NCI-H510A treated with DMSO at 0.1 percent for 48 hours (cell line): ENCODE results near the gene VOPP1.

Experiments
- DNase-seq: peaks from one replicate; lab custom pipeline; 2025; lab: John Stamatoyannopoulos, UW

The VOPP1 gene

DNA sequence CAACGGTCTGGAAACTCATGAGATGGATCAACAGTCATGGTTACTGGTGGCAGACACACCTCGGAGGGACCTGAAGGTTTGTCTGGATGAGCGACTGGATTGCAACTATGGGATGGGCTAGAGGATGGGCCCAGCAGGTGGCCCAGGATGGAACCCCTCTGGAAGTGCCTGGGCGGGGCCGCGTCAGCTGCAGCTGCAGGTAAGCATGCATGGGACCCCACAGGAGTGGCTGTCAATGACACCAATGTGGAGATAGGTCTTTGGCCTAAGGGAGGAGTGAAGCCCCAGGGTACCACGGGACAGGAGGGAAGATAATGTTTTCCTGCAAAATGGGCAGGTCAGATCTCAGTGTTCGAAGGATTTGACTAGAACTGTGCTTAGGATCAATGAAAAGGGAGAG is 103.8 kb downstream of the VOPP1 start:
- no peak for DNase-seq

DNA sequence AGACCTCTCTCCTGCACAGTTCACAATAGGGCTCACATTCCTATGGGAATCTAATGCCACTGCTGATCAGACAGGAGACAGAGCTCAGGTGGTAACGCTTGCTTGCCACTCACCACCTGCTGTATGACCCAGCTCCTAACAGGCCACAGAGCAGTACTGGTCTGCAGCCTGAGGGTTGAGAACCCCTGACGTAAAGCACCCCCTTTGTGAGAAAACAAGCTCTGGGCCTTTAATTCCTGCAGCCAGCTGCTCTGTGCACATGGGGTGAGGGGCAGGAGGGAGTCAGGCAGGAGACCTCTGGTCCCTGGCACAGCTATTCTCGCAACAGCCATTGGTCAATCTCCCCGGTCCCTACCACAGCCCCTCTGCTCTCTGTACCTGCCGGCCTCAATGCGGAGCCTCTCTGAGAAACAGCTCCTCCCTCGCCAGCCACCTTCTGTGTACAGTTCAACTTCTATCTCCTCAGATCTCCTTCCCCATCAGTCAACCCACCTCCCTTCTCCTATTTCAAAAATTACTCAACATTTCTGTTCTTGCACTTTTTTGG is 105.2 kb downstream of the VOPP1 start:
- DNase-seq = no peak

DNA sequence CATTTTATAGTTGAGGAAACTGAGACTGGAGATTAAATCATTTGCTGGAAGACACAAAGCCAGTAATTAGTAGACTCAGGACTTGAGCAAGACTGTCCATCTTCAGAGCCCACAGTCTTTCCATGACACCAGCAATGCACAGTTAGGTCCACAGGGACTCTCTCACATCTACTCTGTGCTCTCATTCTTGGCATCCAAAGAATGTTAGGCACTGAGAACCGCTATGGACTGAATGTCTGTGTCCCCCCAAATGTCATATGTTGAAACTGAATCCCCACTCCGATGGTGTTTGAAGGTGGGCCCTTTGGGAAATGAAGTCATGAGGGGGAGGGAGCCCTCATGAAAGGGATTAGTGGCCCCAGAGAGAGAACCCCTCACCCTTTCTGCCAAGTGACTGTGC is 106.6 kb downstream of the VOPP1 start:
- no peak for DNase-seq

DNA sequence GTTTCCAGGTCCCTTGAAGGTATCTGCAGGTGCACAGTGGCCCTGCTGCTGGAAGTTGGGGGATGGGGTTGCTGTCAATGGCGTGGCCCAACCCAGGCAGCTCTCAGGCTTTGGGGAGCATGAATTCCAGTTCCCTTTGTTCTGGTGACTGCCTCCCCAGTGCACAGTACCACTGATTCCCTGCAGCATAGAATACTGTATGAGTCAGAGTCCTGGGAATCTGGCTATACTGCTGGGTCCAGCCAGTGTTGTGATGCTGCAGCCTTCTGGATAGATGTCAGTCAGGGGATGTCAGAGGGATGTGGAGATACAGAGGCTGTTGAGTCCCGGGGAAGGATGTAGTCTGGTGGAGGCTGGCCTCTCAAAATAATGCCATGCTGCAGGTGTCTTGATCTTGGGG is 107.9 kb downstream of the VOPP1 start:
- no peak for DNase-seq

DNA sequence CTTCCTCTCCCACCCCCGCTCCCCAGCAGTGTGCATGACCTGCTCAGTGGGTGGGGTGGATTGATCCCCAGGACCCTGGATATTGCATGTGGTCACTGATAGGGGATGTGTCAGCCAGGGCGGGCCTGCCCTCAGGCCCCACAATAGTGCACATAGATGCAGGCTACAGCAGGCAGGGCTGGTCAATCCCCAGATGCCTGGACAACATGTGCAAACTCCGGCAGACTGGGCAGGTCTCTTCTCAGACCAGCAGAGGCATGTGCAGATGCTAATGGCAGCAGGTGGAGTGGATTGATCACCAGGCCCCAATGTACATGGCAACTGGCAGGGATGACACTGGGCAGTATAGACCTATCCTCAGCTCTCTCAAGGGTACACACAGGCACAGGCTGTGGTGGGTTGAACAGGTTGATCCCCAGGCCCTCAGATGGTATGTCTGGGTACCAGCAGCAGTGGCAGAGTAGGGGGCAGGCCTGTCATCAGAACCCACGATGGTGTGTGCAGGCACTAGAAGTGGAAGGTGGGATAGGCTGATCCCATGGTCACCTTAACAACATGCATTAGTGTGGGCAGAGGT is 108.5 kb downstream of the VOPP1 start:
- DNase-seq = no peak

DNA sequence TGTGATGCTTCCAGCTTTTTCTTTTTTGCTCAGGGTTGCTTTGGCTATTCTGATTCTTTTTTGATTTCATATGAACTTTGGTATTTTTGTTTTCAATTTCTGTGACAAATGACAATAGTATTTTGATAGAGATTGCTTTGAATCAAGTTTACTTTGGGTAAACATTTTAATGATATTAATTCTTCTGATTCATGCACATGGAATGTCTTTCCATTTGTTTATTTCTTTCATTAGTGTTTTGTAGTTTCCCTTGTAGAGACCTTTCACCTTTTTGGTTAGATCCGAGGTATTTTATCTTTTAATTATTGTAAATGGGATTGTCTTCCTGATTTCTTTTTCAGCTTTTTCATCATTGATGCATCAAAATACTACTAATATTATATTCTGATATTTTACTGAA is 114.0 kb downstream of the VOPP1 start:
- no peak for DNase-seq

DNA sequence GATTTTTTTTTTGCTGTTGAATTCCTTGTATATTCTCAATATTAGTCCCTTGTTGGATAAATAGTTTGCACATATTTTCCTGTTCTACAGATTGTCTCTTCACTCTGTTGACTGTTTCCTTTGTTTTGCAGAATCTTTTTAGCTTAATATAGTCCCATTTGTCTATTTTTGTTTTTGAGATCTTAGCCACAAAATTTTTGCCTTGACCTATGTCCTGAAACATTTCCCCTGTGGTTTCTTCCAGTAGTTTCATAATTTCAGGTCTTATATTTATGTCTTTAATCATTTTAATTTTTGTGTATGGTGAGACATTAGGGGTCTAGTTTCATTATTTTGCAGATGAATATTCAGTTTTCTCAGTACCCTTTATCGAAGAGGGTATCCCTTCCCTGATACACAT is 114.5 kb downstream of the VOPP1 start:
- no peak for DNase-seq

DNA sequence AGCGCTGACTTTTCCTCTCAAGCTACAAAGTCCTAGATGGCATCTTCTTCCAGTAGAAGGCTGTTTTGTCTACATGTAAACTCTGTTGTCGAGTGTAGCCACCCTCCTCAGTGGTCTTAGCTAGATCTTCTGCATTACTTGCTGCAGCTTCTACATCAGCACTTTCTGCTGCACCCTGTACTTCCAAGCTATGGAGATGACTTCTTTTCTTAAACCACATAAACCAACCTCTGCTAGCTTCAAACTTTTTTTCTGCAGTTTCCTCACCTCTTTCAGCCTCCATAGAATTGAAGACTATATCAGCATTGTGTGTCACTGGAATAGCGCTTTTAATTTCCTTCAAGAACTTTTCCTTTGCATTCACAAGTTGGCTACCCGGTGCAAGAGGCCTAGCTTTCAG is 119.3 kb downstream of the VOPP1 start:
- DNase-seq = no peak

DNA sequence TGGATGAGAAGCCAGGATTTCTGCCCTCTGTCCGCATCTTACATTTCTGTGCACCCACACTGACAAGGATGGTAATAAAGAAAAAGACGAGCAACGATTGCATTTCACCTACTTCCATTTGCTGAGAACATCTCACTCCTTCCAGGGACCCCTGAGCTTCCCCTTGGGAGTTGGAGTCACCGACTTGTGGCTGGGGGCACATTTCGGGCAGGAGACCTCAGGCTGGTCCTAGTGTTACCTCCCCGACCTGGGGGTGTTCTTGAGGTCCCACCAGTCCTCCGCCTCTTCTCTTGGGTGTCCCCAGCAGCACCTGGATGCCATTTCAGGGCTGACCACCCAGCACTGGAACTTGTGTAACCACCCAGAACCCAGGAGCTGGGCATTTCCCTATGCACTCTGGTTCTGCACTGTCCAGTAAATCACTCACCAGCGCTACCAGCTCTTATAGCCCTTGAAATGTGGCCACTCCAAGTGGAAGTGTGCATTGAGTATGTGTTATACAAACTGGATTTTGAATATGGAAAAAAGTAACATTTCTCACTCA is 122.2 kb downstream of the VOPP1 start:
- no peak for DNase-seq

DNA sequence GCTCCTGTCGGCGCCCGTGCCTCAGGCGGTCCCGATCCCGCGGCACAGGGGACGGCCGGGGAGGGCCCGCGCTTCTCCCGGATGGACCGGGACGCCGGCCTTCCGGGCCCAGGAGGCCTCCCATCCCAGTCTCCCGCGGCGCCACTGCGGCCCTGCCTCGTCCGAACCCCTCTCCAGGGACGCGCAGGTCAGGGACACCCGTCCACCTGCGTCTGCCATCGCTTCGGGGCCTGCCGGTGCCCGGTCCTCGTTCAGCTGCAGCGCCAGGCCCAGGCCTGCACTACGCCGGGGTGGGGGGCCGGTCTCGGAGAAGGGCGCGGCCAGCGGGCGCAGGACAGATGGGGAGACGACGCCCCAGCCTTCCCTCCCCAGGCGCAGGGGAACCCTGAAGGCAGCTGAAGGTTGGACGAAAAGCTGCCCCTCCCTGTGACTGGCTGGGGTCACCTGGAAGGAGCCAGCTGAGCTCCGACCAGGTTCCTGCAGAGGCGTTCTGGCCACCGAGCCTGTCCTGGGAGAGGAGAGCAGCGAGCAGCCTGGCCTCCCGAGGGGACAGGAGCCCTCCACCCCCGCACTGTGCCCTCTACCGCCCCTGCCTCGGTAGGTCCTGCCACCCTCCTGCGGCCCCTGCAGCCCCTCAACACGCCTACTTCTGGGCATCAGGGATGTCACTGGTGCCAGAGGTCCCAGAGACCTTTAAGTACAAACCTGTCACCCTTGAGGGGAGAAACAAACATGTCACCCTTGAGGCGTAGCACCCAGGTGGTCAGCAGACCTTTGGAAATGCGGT is 122.9 kb downstream of the VOPP1 start:
- DNase-seq = no peak

DNA sequence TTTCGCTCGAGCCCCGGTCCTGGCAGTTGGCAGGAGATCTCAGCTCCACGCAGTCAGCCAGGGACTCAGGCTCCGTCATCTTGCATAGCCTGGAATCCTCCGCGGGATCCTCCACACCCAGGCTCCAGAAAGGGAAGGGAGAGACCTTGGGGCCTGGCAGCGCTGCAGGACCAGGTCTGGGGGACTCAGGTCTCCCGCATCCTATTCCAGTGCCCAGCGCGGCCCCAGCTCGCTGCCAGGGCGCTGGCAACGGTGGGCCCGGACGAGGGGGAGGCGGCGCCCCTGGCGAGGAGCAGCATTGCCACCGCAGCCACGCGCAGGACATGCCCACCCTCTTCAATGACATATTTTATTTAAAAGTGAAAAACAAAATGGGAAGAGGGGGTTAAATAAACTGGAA is 123.8 kb downstream of the VOPP1 start:
- DNase-seq = no peak

DNA sequence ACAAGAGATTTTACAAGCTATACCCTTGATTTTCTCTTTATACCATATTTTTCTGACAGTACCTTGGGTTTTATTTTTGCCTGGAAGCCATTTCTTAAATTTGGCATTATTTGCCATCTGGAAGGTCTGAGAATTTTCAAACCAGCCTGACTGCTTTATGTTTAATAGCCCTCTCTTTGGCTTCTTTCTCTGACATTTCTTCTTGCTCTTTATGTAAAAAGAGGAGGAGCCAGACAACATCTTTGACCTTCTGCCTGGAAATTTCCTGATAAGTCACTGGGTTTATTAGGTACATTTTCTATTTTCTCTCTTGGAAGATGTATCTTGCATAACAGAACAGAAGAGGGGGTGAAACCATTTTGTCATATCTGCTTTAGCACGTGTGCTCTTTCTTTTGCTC is 127.5 kb downstream of the VOPP1 start:
- no peak for DNase-seq

DNA sequence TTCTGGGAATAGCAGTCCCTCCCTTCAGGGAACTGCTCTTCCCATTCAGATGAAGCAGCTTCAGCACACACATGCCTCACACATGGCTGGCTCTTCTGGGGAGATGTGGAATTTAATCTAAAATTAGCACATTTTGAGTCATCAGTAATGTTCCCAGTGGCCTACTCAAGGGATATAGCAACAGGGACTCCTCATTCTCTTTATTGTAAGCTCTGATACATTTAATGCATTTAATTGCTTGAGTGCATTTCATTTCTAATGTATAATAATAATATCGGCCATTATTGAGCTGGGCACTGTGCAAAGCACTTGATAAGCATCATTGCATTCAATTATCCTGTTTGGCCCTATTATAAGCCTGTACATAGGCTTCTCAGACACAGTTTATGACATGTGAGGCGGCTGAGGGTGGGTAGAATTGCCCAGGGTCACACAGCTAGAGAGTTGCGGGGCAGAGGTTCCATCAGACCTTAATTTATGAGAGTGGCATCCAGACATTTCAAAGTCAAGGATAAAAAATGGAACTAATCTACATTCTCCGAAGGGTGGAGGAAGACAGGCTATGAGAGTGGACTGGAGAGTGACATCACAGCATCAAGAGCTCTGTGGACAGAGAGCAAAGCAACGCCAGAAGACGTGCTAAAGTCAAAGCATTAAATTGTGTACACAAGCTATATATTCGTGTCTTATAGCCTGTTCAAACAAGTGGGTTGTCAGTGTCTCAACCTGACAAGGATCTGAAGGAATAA is 130.4 kb downstream of the VOPP1 start:
- no peak for DNase-seq

DNA sequence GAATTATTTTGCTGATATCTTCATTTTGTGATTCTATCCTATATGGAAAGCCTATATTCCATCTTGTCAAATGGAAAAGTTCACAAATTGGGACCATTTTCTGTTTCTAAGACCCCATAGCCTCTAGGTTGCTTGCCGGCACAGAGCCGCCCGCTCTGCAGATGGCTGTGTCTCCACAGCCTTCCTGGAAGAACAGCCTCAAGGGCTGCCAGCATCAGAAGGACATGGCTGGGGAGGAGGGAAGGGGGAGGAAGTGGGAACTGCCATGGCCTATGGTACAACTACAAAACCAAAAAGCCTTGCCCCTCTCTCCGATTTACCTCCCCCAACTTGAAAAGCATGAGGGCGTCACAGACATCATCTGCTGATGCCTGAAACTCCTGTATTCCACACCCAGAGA is 131.3 kb downstream of the VOPP1 start:
- DNase-seq = no peak

DNA sequence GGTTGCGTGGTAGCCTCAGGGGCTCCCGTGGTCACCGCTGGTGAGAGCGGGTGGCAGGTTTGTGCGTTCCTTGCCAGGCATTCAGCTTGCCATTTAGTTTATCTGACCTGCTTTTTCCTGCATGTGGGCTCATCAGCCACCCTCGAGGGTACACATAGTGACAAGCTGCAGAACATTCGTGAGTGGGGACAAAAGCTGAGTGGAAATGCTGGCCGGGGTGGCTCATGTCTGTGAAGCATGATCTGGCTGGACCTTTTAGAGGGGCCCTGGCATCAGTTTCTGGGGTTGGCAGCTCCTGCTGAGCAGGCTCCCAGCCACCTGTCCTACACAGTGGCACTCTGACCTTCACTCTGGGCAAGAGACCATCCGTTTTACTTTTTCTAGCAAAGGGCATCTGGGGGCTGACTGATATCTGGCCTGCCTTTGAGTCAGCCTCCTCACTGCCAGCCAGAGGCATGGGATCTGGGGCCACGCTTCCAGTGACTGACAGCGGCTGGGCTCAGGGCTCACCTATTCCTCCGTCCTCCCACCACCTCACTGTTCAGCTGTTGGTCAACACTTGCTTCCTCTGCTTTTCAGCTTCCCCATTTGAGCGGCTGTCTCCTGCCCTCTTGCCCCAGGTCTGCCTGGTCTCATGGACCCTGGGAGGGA is 132.1 kb downstream of the VOPP1 start:
- DNase-seq = no peak

DNA sequence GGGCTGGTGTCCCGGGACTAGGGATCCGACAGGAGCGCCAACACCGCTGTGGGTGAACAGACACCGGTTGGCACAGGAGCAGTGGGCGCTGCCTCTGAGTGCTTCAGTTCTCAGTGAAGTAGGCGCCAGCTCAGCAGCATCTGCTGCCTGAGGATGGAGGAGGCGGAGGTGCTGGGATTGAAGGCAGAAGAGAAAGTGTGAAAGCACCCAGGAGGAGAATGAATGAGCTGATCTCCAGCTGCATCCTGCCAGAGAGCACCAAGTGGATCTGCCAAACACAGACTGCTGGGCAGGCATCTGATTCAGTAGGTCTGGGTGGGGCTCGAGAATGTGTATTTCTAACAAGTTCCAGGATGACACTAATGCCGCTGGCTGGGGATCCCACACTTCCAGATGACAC is 132.7 kb downstream of the VOPP1 start:
- peak; percentile 75 for DNase-seq

DNA sequence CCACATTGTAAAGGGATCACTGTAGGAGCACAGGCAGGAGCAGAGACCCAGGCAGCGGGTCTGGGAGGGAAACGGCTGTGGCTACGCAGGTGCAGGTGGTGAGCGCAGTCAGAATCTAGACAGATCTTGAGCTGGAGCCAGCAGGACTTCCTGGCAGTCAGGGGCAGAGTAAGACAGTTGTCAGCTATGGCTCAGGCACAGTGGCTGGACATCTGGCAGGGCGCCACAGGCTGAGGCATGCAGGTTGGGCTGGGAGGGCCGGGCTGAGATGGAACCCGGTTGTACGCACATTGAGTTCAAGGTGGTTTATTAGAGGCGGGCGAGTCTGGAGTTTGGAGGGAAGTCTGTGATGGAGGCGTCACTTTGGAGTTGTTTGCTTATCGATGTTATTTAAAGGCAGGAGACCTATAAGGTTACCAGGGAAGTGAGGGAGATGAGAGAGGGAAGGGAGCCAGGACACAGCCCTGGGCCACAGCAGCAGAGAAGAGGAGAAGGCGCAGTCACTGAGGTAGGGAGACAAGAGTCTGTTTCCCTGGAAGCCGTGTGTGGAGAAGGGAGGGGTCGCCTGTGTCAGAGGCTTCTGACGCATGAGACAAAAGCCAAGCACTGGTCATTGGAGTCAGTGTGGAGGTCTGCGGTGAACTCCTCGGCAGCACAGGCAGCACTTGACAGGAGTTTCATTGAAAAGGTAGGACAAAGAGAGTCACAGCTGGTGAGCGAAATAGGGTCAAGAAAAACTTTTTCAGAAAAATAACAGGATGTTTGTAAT is 133.4 kb downstream of the VOPP1 start:
- DNase-seq = peak; percentile 93

DNA sequence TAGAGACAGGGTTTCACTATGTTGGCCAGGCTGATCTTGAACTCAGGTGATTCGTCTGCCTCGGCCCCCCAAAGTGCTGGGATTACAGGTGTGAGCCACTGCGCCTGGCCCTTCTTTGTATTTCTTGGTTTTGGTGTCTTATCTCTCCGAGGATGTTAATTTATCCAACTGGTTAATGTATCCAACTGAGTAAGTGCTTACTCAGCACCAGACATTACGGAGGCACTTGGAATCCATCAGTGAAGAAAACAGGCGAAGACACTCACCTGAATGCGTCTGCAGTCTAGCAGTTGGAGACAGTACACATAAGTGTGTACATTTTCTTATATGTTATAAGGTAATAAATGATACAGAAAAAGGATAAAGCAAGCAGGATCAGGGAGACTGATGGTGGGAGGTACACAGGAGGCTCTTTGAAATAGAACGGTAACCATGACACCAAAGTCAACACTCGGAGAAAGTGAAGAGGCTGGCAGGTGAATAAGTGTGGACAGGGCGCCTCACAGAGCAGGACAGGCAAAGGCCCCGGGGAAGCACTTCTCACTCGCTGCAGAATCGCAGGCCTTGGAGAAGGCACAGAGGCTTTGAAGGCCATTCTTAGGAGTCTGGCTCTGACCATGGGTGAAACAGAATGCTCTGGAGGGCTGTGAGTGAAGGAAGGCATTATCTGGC is 134.1 kb downstream of the VOPP1 start:
- peak; percentile 97 for DNase-seq

DNA sequence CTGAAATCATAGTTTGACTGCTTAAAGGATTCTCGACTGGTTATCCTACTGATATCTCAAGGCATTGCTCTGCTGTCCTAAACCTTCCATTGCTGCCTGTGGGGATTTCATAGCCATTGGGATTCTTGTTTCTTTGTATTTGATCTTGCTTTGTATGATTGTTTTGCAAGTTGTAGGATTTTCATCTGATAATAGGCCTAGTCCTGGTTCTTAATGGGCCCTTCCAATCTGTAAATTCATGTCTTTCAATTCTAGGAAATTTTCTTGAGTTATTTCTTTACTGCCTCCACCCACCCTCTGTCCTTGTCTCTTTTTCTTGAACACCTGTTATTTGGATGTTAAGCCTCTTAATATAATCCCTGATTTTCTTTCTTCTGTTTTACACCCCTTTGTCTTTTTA is 134.9 kb downstream of the VOPP1 start:
- no peak for DNase-seq

DNA sequence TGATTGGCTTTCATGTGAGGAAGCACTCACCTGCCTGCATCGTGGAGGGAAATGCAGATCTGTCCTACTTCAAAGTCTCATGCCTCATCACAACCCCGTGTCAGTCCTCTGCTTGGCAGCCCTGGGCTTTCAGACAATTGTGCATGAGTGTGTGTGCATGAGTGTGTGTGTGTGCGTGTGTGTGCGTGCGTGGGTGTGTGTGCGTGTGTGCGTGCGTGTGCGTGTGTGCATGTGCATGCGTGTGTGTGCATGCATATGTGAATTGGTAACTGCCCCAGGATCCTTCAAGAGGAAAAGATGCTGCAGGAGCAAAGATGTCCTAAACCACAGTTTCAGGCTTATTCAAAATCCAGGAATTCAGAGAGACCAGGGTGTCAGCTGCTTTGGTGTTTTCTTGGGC is 135.8 kb downstream of the VOPP1 start:
- DNase-seq = no peak

DNA sequence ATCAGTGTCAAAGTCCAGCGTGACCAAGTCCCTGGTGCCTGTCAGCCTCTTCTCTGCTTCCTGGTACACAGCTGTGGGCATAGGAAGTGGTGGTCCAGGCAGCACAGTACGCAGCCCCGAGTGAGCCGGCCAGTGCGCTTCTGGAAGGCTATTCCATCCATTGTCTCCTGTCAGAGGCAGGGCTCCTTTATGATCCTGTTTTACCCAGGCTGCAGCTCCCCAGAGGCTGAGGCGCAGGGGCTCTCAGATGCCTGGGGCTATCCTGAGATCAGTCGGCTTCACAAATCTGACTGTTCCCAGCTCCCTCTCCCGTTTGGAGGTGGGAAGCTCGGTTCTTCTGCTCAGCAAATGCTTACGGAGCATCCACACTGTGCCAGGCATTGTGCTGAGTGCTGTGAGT is 136.8 kb downstream of the VOPP1 start:
- no peak for DNase-seq
